Activated naive CD4-positive, alpha-beta T cell treated with anti-CD3 and anti-CD28 coated beads, Interleukin-2, amount 10 ng/mL, durations not matched to agents 7 days and 5 days (primary cell): ENCODE measurements around the gene MCC.
"Not testable (repeated sequence)": the region's sequence is repeated elsewhere in the genome, so short reads cannot be mapped to it uniquely, and the experiment has no call there.

Experiments used
- CTCF ChIA-PET: fragments of 350-600 bp; sonication (Branson Sonifier 250); formaldehyde crosslinking; loops from one replicate; lab custom pipeline; 2021; ENCODE audit warnings: antibody characterized with exemption; lab: Charles Lee
- DNase-seq: peaks from one replicate; pipeline ENCODE4 v3.0.0-alpha.2; 2020
- H3K27ac Mint-ChIP-seq: one replicate; pipeline ENCODE4 v1.8.0; 2021; ENCODE audit warnings: mild to moderate bottlenecking, moderate library complexity, mixed read lengths
- H3K27me3 Mint-ChIP-seq: one replicate; pipeline ENCODE4 v1.8.0; 2021; ENCODE audit warnings: mild to moderate bottlenecking, mixed read lengths
- H3K36me3 Mint-ChIP-seq: one replicate; pipeline ENCODE4 v1.8.0; 2021; ENCODE audit warnings: mixed read lengths
- H3K4me1 Mint-ChIP-seq: one replicate; pipeline ENCODE4 v1.8.0; 2021; ENCODE audit warnings: mixed read lengths
- H3K4me3 Mint-ChIP-seq: one replicate; pipeline ENCODE4 v1.8.0; 2021; ENCODE audit warnings: mild to moderate bottlenecking, moderate library complexity, mixed read lengths
- H3K9me3 Mint-ChIP-seq: one replicate; pipeline ENCODE4 v1.8.0; 2021; ENCODE audit warnings: mixed read lengths

MCC gene

GRCh38 chr5:113433071-113433470, 55.2 kb downstream of the MCC start:
- Mint-ChIP-seq H3K9me3 (no peaks in the 10 kb centered on the region), H3K4me1 (no peaks in the 10 kb centered on the region), H3K27ac (no peak overlapping the region), H3K27me3 (peaks cover 22% of the 10 kb centered on the region), H3K4me3 (no peak overlapping the region), H3K36me3 (no peaks in the 10 kb centered on the region)
- DNase-seq: no peak
- CTCF ChIA-PET: no interaction called here

GRCh38 chr5:113427871-113428574, 60.2 kb downstream of the MCC start:
- H3K27ac Mint-ChIP-seq: no peak overlapping the region
- DNase-seq: no peak
- H3K4me1 Mint-ChIP-seq: no peaks in the 10 kb centered on the region
- H3K4me3 Mint-ChIP-seq: no peak overlapping the region
- no peaks in the 10 kb centered on the region for H3K27me3 Mint-ChIP-seq
- no peaks in the 10 kb centered on the region for H3K9me3 Mint-ChIP-seq
- CTCF ChIA-PET: no interaction called here
- no peaks in the 10 kb centered on the region for H3K36me3 Mint-ChIP-seq

GRCh38 chr5:113425909-113426308, 62.3 kb downstream of the MCC start:
- H3K36me3 Mint-ChIP-seq: no peaks in the 10 kb centered on the region
- DNase-seq: no peak
- H3K27ac Mint-ChIP-seq: no peak overlapping the region
- H3K4me1 Mint-ChIP-seq: no peaks in the 10 kb centered on the region
- H3K9me3 Mint-ChIP-seq: no peaks in the 10 kb centered on the region
- peaks cover 4% of the 10 kb centered on the region for H3K27me3 Mint-ChIP-seq
- H3K4me3 Mint-ChIP-seq: no peak overlapping the region
- CTCF ChIA-PET: no interaction called here

- DNase-seq: no peak
- H3K36me3 Mint-ChIP-seq: no peaks in the 10 kb centered on the region
- no peak overlapping the region for H3K27ac Mint-ChIP-seq
- no peaks in the 10 kb centered on the region for H3K4me1 Mint-ChIP-seq
- CTCF ChIA-PET: interaction anchor here (0.8 kb wide), 1 partner anchor 10 kb away, joined by 3 read pairs; no protein-coding TSS in a partner anchor
- H3K27me3 Mint-ChIP-seq: peaks cover 4% of the 10 kb centered on the region
- H3K4me3 Mint-ChIP-seq: no peak overlapping the region
- H3K9me3 Mint-ChIP-seq: no peaks in the 10 kb centered on the region
Measured at GRCh38 chr5:113421693-113422092, 66.6 kb downstream of the MCC start.

GRCh38 chr5:113405530-113405929, 82.7 kb downstream of the MCC start:
- DNase-seq: no peak
- CTCF ChIA-PET: no interaction called here
- Mint-ChIP-seq H3K27me3 (peaks cover 19% of the 10 kb centered on the region), H3K36me3 (no peaks in the 10 kb centered on the region), H3K9me3 (no peaks in the 10 kb centered on the region), H3K27ac (no peak overlapping the region), H3K4me1 (no peaks in the 10 kb centered on the region), H3K4me3 (no peak overlapping the region)

GRCh38 chr5:113404269-113404668, 84.0 kb downstream of the MCC start:
- no peak overlapping the region for H3K27ac Mint-ChIP-seq
- no peaks in the 10 kb centered on the region for H3K36me3 Mint-ChIP-seq
- H3K9me3 Mint-ChIP-seq: no peaks in the 10 kb centered on the region
- no peak overlapping the region for H3K4me3 Mint-ChIP-seq
- DNase-seq: no peak
- CTCF ChIA-PET: no interaction called here
- H3K27me3 Mint-ChIP-seq: peaks cover 19% of the 10 kb centered on the region
- H3K4me1 Mint-ChIP-seq: no peaks in the 10 kb centered on the region

- not testable (repeated sequence) for H3K36me3 Mint-ChIP-seq, H3K9me3 Mint-ChIP-seq, H3K4me3 Mint-ChIP-seq, DNase-seq, H3K27me3 Mint-ChIP-seq, H3K4me1 Mint-ChIP-seq, H3K27ac Mint-ChIP-seq
- CTCF ChIA-PET: interaction anchor here (1.2 kb wide), 1 partner anchor 66 kb away, joined by 3 read pairs; no protein-coding TSS in a partner anchor
Measured at GRCh38 chr5:113397986-113398385, 90.3 kb downstream of the MCC start.

GRCh38 chr5:113397046-113397445, 91.2 kb downstream of the MCC start:
- no peak for DNase-seq
- CTCF ChIA-PET: no interaction called here

GRCh38 chr5:113394658-113395057, 93.6 kb downstream of the MCC start:
- H3K9me3 Mint-ChIP-seq: no peaks in the 10 kb centered on the region
- CTCF ChIA-PET: interaction anchor here (1.0 to 1.1 kb wide), 2 partner anchors 13 to 116 kb away, joined by 3 to 4 read pairs; no protein-coding TSS in a partner anchor

More at GRCh38 chr5:113397046-113397445, 91.2 kb downstream of the MCC start:
- Mint-ChIP-seq H3K27ac (no peak overlapping the region), H3K36me3 (no peaks in the 10 kb centered on the region), H3K9me3 (no peaks in the 10 kb centered on the region), H3K4me3 (no peak overlapping the region), H3K27me3 (peaks cover 4% of the 10 kb centered on the region), H3K4me1 (no peaks in the 10 kb centered on the region)

GRCh38 chr5:113390224-113390623, 98.0 kb downstream of the MCC start:
- Mint-ChIP-seq H3K4me1 (no peaks in the 10 kb centered on the region), H3K36me3 (no peaks in the 10 kb centered on the region), H3K9me3 (no peaks in the 10 kb centered on the region), H3K4me3 (no peak overlapping the region), H3K27me3 (peaks cover 28% of the 10 kb centered on the region), H3K27ac (no peak overlapping the region)
- CTCF ChIA-PET: interaction anchor here (3.0 kb wide), 1 partner anchor 11 kb away, joined by 17 read pairs; no protein-coding TSS in a partner anchor
- DNase-seq: no peak

More at GRCh38 chr5:113394658-113395057, 93.6 kb downstream of the MCC start:
- DNase-seq: no peak
- Mint-ChIP-seq H3K4me3 (no peak overlapping the region), H3K27me3 (peaks cover 12% of the 10 kb centered on the region), H3K27ac (no peak overlapping the region), H3K36me3 (no peaks in the 10 kb centered on the region), H3K4me1 (no peaks in the 10 kb centered on the region)

GRCh38 chr5:113389116-113389515, 99.1 kb downstream of the MCC start:
- peaks cover 31% of the 10 kb centered on the region for H3K27me3 Mint-ChIP-seq
- H3K4me3 Mint-ChIP-seq: no peak overlapping the region
- no peak overlapping the region for H3K27ac Mint-ChIP-seq
- DNase-seq: no peak
- no peaks in the 10 kb centered on the region for H3K9me3 Mint-ChIP-seq
- no peaks in the 10 kb centered on the region for H3K4me1 Mint-ChIP-seq
- no peaks in the 10 kb centered on the region for H3K36me3 Mint-ChIP-seq
- CTCF ChIA-PET: interaction anchor here (3.0 kb wide), 1 partner anchor 10 kb away, joined by 17 read pairs; no protein-coding TSS in a partner anchor

- Mint-ChIP-seq H3K36me3 (no peaks in the 10 kb centered on the region), H3K27ac (no peak overlapping the region), H3K9me3 (no peaks in the 10 kb centered on the region), H3K4me3 (no peak overlapping the region), H3K27me3 (peaks cover 30% of the 10 kb centered on the region), H3K4me1 (no peaks in the 10 kb centered on the region)
- CTCF ChIA-PET: interaction anchor here (3.0 kb wide), 1 partner anchor 9 kb away, joined by 17 read pairs; no protein-coding TSS in a partner anchor
- DNase-seq: no peak
Measured at GRCh38 chr5:113387844-113388243, 100.4 kb downstream of the MCC start.

GRCh38 chr5:113384782-113385285, 103.4 kb downstream of the MCC start:
- CTCF ChIA-PET: interaction anchor here (0.6 to 1.1 kb wide), 3 partner anchors 26 to 126 kb away, joined by 3 to 4 read pairs (median 4); no protein-coding TSS in a partner anchor
- Mint-ChIP-seq H3K27ac (no peak overlapping the region), H3K9me3 (no peaks in the 10 kb centered on the region), H3K36me3 (peaks cover 2% of the 10 kb centered on the region), H3K4me1 (peaks cover 21% of the 10 kb centered on the region), H3K4me3 (no peak overlapping the region), H3K27me3 (peaks cover 35% of the 10 kb centered on the region)
- no peak for DNase-seq

- Mint-ChIP-seq H3K27me3 (peaks cover 31% of the 10 kb centered on the region), H3K36me3 (peaks cover 2% of the 10 kb centered on the region), H3K9me3 (no peaks in the 10 kb centered on the region), H3K4me3 (no peak overlapping the region), H3K27ac (no peak overlapping the region), H3K4me1 (peaks cover 40% of the 10 kb centered on the region)
- CTCF ChIA-PET: interaction anchor here (1.5 kb wide), 1 partner anchor 12 kb away, joined by 4 read pairs; no protein-coding TSS in a partner anchor
- DNase-seq: no peak
Measured at GRCh38 chr5:113382731-113383130, 105.5 kb downstream of the MCC start.
